Measurements from ENCODE around the gene GLG1. TPM values are rescaled to one million over a fixed set of nuclear protein-coding genes. Genes with fewer than 3 reads are reported as not detected.

Gene GLG1
- total RNA-seq, 1 experiment from 2014 or later: 135 TPM

GRCh38 chr16:74455213-74455612, 151.7 kb downstream of the GLG1 start:
- Histone ChIP-seq H3K79me1 (ENCODE audit: insufficient read depth, low read depth, low read length, poor library complexity, severe bottlenecking) (peaks cover 3% of the 10 kb centered on the region), H3K27me3 (ENCODE audit: insufficient read depth, low read length) (no peaks in the 10 kb centered on the region), H3K18ac (ENCODE audit: insufficient read length, low read depth, low read length) (no peak overlapping the region), H3K14ac (ENCODE audit: insufficient read depth, low read length) (no peak overlapping the region), H2AK5ac (ENCODE audit: insufficient read length, low read length) (no peak overlapping the region), H3K9me3 (ENCODE audit: control insufficient read depth, low read depth, low read length) (no peaks in the 10 kb centered on the region), H2BK20ac (ENCODE audit: low read depth, low read length, poor library complexity, severe bottlenecking) (no peak overlapping the region), H2AFZ (ENCODE audit: low read length) (no peak overlapping the region), H3K4me1 (ENCODE audit: insufficient read depth, low read length) (no peaks in the 10 kb centered on the region), H4K8ac (replicated peaks; ENCODE audit: insufficient read length, low read depth, low read length) (no peak overlapping the region), H2BK12ac (ENCODE audit: insufficient read length, low read depth, low read length) (no peak overlapping the region), H3K9ac (ENCODE audit: extremely low read depth, insufficient read length, low read length) (no peak overlapping the region), H4K20me1 (ENCODE audit: control insufficient read depth, insufficient read depth, insufficient read length) (no peaks in the 10 kb centered on the region), H3K56ac (ENCODE audit: insufficient read length, low read depth, low read length) (no peak overlapping the region), H3K23ac (ENCODE audit: insufficient read length, low read depth, low read length) (no peak overlapping the region), H2BK5ac (ENCODE audit: insufficient read length, low read length) (no peak overlapping the region), H2BK15ac (ENCODE audit: low read depth, low read length) (no peak overlapping the region), H3K79me2 (ENCODE audit: insufficient read depth, low read length) (no peaks in the 10 kb centered on the region), H3K27ac (ENCODE audit: insufficient read length, low read depth, low read length) (no peak overlapping the region), H3K23me2 (ENCODE audit: insufficient read length, low read depth, low read length, poor library complexity, severe bottlenecking) (no peaks in the 10 kb centered on the region), H3T11ph (ENCODE audit: low read length) (no peak overlapping the region), H4K91ac (ENCODE audit: insufficient read length, low read depth, low read length) (no peak overlapping the region), H2BK120ac (ENCODE audit: low read depth, low read length, poor library complexity, severe bottlenecking) (no peak overlapping the region), H4K5ac (ENCODE audit: insufficient read length, low read depth, low read length) (no peak overlapping the region), H3K4me2 (ENCODE audit: insufficient read depth, insufficient read length, low read length) (no peak overlapping the region), H3K4ac (ENCODE audit: low read depth, low read length) (no peak overlapping the region)
- Mint-ChIP-seq H3K9me3 (no peaks in the 10 kb centered on the region), H3K27me3 (ENCODE audit: low read depth) (no peaks in the 10 kb centered on the region), H3K4me3 (no peak overlapping the region), H3K36me3 (ENCODE audit: insufficient read depth in 1 of 3, low read depth in 3 of 3) (peaks cover 49 to 84% (median 73%) of the 10 kb centered on the region in 3 experiments; a peak in 6 of 7 replicates), H3K27ac (peak overlapping the region in 1 of 3 experiments; percentile 24; a peak in 1 of 7 replicates), H3K4me1 (no peaks in the 10 kb centered on the region)
- no peak for DNase-seq
- WGBS (ENCODE audit: extremely low coverage, insufficient read length, low lambda C conversion rate): no CpG with 5 or more reads among the region's 7 CpGs
- TF ChIP-seq CTCF (conservative IDR thresholded peaks at IDR 0.05): no peak

All from H9 (cell line).